Neural crest cell (in vitro differentiated cells): ENCODE data around the gene HOXA3. TPM values are rescaled to one million over a fixed set of nuclear protein-coding genes. Genes with fewer than 3 reads are reported as not detected.

Experiments
- DNase-seq: peaks from one replicate; pipeline ENCODE4 v3.0.0; 2021; ENCODE audit warnings: low read depth, mixed read lengths, low spot score
- H3K27ac Mint-ChIP-seq: one replicate; pipeline ENCODE4 v1.8.0; 2021; ENCODE audit warnings: mild to moderate bottlenecking, mixed read lengths; ENCODE audit not compliant: unreplicated experiment
- H3K27me3 Mint-ChIP-seq: 2 replicates; pipeline ENCODE4 v1.8.0; 2021; ENCODE audit warnings: low read depth, mild to moderate bottlenecking, mixed read lengths
- H3K36me3 Mint-ChIP-seq: 2 replicates; pipeline ENCODE4 v1.8.0; 2021; ENCODE audit warnings: low read depth, mild to moderate bottlenecking, mixed read lengths
- H3K4me1 Mint-ChIP-seq: 2 replicates; pipeline ENCODE4 v1.8.0; 2021; ENCODE audit warnings: mixed read lengths
- H3K4me3 Mint-ChIP-seq: one replicate; pipeline ENCODE4 v1.8.0; 2021; ENCODE audit warnings: mild to moderate bottlenecking, mixed read lengths
- H3K9me3 Mint-ChIP-seq: 2 replicates; pipeline ENCODE4 v1.8.0; 2021; ENCODE audit warnings: mixed read lengths
- CTCF ChIP-seq: fragments of 200-600 bp; sonication (generic); conservative IDR thresholded peaks from 2 replicates; pipeline ENCODE4 v1.5.0; 2021; ENCODE audit warnings: antibody characterized with exemption, mild to moderate bottlenecking
- total RNA-seq: library from RNA; stranded (reverse); gene quantifications from 2 replicates; pipeline ENCODE4 v1.2.1, GENCODE V29; 2021

The HOXA3 gene
- total RNA-seq, 1 donor from 2014 or later, result 10.6 TPM

- TF ChIP-seq CTCF, result no peak
- Mint-ChIP-seq H3K27me3 (peaks cover 94% of the 10 kb centered on the region), H3K4me1 (peaks cover 15% of the 10 kb centered on the region), H3K9me3 (no peaks in the 10 kb centered on the region), H3K27ac (no peak overlapping the region), H3K4me3 (peak overlapping the region; percentile 68), H3K36me3 (peaks cover 3% of the 10 kb centered on the region)
- no peak for DNase-seq
Observed at GRCh38 chr7:27128776-27129728, 23.3 kb downstream of the HOXA3 start.

- H3K27me3 Mint-ChIP-seq, result peaks cover 94% of the 10 kb centered on the region
Observed at GRCh38 chr7:27128034-27128433, 24.3 kb downstream of the HOXA3 start.

DNA sequence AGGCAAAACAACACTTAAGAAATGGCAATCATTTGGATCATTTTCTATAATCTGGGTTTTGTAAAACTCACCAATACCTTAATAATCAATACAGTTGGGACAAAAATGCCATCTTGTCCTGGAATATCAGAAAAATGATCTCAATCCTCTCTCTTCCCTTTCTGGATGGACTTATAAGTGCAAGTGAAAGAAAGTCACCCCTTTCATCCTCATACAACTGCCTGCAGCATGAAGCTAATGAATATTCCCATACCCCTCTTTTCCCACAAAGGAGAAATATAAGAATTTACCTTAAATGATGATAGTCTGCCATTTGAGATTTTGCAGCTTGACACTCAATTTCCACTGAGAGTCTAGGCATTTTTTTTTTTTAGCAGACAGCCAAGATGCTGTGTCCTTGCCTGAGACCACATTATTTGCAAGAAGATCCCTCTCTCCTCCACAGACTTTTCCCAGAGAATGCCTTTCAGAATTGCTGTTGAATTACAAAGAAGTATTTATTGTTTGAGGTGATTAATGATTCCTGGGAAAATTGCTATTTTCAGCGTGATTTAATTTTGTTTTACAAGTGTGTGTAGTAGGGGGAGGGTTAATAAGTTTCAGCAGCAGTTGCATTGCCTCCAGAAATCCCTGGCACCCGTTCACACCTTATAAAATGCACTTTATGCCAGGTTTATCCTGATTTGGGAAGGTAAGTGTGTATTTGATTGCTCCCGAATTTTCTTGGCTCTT is 25.6 kb downstream of the HOXA3 start:
- no peak for TF ChIP-seq CTCF
- no peaks in the 10 kb centered on the region for H3K36me3 Mint-ChIP-seq
- no peak overlapping the region for H3K4me3 Mint-ChIP-seq
- peaks cover 22% of the 10 kb centered on the region for H3K4me1 Mint-ChIP-seq
- H3K27ac Mint-ChIP-seq, result no peak overlapping the region
- peaks cover 94% of the 10 kb centered on the region for H3K27me3 Mint-ChIP-seq
- no peak for DNase-seq
- H3K9me3 Mint-ChIP-seq, result no peaks in the 10 kb centered on the region

More at GRCh38 chr7:27128034-27128433, 24.3 kb downstream of the HOXA3 start:
- Mint-ChIP-seq H3K27ac (no peak overlapping the region), H3K36me3 (no peaks in the 10 kb centered on the region), H3K4me1 (peaks cover 18% of the 10 kb centered on the region), H3K9me3 (no peaks in the 10 kb centered on the region), H3K4me3 (peak overlapping the region; percentile 68)
- DNase-seq, result no peak
- TF ChIP-seq CTCF, result no peak

DNA sequence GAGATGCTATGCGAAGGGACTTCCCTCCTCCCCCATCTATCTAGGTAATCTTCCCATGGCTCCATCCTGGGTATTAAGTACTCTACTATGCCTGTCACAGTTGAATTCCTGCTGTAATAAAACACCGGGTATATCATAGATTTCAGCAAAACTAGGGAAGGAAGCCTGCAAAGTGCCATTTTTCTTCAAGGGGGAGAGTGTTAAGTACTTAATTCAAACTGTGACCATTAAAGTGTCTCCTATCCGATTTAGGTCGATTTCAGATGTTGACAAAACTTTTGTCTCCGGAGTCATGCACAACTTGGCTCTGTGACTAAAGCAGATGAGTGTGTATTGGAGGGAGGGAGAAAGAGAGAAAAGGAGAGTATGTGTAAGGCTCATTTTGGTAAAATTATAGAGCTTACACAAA is 26.4 kb downstream of the HOXA3 start:
- Mint-ChIP-seq H3K9me3 (no peaks in the 10 kb centered on the region), H3K27me3 (peaks cover 94% of the 10 kb centered on the region), H3K4me1 (peaks cover 22% of the 10 kb centered on the region), H3K27ac (no peak overlapping the region), H3K4me3 (peak overlapping the region; percentile 12), H3K36me3 (no peaks in the 10 kb centered on the region)
- no peak for TF ChIP-seq CTCF
- DNase-seq, result no peak

DNA sequence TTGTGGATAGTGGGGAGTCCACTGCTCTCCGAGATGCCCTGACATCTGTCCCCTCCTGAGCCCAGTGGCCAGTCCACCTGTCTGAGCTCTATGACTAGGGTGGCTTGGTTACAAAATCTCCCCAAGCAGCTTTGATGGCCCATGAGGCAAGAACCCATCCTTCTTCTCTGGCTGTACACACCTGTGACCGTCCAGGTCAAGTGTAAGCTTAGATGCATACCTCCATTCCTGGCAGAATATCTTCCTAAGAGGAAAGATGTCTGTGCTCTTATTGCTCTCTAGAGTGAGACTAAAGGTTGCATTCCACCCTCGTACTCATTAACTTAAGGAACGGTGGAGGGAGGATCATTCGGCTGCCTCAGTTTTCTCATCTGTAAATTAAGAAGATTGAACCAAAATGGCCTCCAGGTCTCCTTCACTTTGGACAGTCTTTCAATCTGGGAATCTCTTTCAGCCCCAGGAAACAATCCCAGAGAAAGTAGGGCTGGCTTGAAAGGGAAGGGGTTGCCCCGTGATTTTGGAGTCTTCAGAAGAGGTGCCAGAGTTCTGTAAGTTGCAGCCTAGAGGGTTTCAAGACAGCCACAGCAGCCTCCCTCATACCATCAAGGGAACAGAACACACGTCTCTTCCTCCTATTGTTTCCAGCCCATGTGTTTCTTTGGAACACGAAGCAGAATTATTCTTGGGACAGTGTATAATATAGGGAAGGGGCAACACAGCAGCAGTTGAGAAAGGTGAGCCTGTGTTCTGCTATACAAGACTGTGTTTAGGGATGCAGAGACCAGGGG is 27.3 kb downstream of the HOXA3 start:
- Mint-ChIP-seq H3K4me3 (peak overlapping the region; percentile 83), H3K4me1 (peaks cover 22% of the 10 kb centered on the region), H3K36me3 (no peaks in the 10 kb centered on the region), H3K27me3 (peaks cover 99% of the 10 kb centered on the region), H3K27ac (no peak overlapping the region), H3K9me3 (no peaks in the 10 kb centered on the region)
- TF ChIP-seq CTCF, result no peak
- no peak for DNase-seq
